Kidney epithelial cell (primary cell): ENCODE data around the gene EML2. TPM values are rescaled to one million over a fixed set of nuclear protein-coding genes. Genes with fewer than 3 reads are reported as not detected.

Experiments used
- DNase-seq: peaks from one replicate; pipeline ENCODE4 v3.0.0-alpha.2; 2010; ENCODE audit warnings: low read depth
- H3K27me3 ChIP-seq: 2 replicates; pipeline ENCODE4 v1.6.0; 2011; ENCODE audit warnings: low read length; ENCODE audit not compliant: control insufficient read depth, insufficient read depth
- H3K36me3 ChIP-seq: 2 replicates; pipeline ENCODE4 v1.5.1; 2011; ENCODE audit warnings: low read length; ENCODE audit not compliant: control insufficient read depth, insufficient read depth
- H3K4me3 ChIP-seq: 2 replicates; pipeline ENCODE4 v1.5.1; 2011; ENCODE audit warnings: low read depth, mild to moderate bottlenecking, control low read depth, low read length
- total RNA-seq: library from RNA; depleted of rRNA; stranded (reverse); fragments of >200 nt; gene quantifications from 2 replicates; pipeline ENCODE4 v1.2.3, GENCODE V29; 2015
- TF ChIP-seq, protein P1 (sequence below): IDR thresholded peaks from 2 replicates; pipeline ENCODE4 v1.5.1; 2011; ENCODE audit warnings: mild to moderate bottlenecking, moderate library complexity, low read length, control low read depth, inconsistent platforms; ENCODE audit not compliant: insufficient read depth, poor library complexity, severe bottlenecking

EML2 gene
- total RNA-seq, 1 donor from 2014 or later, result 30.7 TPM

DNA sequence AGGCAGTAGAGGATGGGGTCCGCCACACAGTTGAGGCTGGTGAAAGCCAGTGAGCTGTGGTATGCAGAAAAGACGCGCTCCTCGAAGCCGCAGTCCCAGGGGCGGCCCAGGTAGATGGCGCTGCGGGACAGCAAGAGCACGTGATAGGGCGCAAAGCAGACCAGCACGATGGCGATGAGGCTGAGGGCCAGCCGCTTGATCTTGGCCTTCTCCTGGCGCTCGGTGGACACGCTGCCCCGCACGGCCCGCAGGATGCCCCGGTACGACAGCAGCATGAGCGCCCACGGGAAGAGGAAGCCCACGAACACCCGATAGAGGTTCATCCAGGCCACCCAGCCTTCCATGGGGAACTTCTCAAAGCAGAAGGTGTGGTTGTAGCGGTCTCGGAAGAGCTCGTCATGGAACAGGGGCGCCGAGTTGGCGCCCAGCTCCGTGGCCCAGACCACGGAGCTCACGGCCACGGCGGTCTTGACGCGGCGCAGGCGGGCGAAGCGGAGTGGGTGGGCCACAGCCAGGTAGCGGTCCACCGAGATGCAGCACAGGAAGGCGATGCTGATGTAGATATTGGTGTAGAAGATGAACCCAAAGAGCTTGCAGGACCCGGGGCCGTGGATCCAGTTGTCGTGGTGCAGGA lies 48.1 kb downstream of the EML2 start:
- DNase-seq, result no peak
- TF ChIP-seq, protein P1, sequence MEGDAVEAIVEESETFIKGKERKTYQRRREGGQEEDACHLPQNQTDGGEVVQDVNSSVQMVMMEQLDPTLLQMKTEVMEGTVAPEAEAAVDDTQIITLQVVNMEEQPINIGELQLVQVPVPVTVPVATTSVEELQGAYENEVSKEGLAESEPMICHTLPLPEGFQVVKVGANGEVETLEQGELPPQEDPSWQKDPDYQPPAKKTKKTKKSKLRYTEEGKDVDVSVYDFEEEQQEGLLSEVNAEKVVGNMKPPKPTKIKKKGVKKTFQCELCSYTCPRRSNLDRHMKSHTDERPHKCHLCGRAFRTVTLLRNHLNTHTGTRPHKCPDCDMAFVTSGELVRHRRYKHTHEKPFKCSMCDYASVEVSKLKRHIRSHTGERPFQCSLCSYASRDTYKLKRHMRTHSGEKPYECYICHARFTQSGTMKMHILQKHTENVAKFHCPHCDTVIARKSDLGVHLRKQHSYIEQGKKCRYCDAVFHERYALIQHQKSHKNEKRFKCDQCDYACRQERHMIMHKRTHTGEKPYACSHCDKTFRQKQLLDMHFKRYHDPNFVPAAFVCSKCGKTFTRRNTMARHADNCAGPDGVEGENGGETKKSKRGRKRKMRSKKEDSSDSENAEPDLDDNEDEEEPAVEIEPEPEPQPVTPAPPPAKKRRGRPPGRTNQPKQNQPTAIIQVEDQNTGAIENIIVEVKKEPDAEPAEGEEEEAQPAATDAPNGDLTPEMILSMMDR, result peak; percentile 59
- H3K36me3 ChIP-seq, result no peaks in the 10 kb centered on the region
- H3K4me3 ChIP-seq, result no peak overlapping the region
- H3K27me3 ChIP-seq, result peaks cover 7% of the 10 kb centered on the region

DNA sequence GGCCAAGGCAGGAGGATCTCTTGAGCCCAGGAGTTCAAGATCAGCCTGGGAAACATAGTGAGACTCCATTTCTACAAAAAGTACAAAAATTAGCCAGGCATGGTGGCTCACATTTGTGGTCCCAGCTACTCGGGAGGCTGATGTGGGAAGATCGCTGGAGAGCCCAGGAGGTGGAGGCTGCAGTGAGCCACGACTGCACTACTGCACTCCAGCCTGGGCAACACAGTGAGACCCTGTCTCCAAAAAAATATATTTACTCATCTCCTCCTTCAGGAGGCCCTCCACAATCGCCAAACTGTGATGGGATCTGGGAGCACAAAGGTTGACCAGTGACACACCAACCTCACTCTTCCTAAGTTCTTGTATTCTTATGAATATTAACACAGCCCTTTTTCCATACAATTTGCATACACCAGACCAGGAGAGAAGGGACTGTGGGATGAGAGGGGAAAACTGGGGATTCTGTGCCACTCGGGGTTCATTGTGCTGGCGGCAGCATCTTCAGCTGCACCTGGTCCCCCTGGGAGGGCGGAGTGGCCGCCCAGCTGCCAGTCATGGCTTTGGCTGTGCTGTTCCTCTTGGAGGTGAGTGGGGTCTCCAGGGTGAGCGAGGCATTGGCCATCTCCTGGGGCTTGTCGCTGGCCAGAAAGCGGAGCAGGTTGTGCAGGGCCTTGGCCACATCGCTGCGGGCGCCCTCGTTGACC lies 48.7 kb downstream of the EML2 start:
- DNase-seq, result no peak
- Histone ChIP-seq H3K36me3 (no peaks in the 10 kb centered on the region), H3K4me3 (no peak overlapping the region), H3K27me3 (peaks cover 5% of the 10 kb centered on the region)
- TF ChIP-seq, protein P1, result no peak

DNA sequence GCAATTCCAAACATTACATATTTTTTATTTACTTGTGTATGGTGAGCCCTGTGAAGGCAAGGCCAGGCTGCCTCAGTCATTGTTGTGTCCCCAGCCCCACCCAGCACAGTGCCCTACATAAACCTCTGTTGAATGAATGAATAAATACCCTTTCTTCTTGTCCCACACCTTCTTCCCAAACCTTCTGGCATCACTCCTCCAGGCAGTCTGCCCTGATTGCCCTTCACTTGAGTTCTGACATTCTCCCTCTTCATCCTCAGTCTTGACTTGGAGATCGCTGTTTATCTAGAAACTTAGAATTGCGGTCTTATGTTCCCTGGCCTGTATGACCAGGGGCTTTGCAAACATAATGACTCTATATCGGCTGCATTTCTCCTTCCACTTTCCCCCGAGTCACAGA lies 49.4 kb downstream of the EML2 start:
- no peaks in the 10 kb centered on the region for H3K36me3 ChIP-seq
- H3K4me3 ChIP-seq, result no peak overlapping the region
- TF ChIP-seq, protein P1, result no peak
- peaks cover 5% of the 10 kb centered on the region for H3K27me3 ChIP-seq
- DNase-seq, result no peak

DNA sequence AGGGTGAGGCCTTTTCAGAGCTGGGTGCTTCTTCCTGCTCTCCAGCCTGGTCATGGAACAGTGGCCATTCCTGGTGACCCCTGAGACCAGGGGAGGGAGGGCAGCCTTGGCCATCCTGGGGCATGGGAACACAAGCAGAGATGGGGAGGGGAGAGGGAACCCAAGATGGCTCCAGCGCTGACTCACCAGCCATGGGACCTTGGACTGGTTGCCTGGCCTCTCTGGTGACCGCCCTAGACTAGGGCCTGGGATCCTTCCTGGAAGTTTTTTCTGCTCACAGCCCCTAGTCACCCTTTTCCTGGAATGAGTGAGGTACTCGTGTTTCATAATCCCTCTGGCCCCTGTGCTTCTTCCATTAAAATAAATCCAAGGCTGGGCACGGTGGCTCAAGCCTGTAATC lies 51.3 kb downstream of the EML2 start:
- TF ChIP-seq, protein P1, result no peak
- no peak for DNase-seq
- Histone ChIP-seq H3K36me3 (no peaks in the 10 kb centered on the region), H3K4me3 (no peak overlapping the region), H3K27me3 (peaks cover 5% of the 10 kb centered on the region)

DNA sequence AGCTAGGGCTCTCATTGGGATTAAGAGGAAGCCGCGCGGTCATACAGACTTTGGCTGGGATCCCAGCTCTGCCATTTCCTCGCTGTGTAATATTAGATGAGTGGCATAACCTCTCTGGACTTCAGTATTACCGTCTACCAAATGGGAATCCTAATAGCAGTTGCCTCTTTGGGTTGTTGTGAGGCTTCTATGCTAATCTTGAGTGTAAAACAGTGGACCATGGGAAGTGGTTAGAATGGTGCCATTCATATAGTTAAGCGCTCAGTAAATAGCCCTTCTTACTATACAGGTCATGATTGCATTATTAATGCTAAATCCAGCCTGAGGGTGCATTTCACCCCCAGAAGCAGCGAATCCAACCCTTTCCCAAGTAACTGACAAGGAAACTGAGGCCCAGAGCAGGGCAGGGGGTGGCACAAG lies 54.0 kb downstream of the EML2 start:
- no peaks in the 10 kb centered on the region for H3K27me3 ChIP-seq
- DNase-seq, result no peak
- TF ChIP-seq, protein P1, result no peak
- peak overlapping the region; percentile 84 for H3K4me3 ChIP-seq
- H3K36me3 ChIP-seq, result no peaks in the 10 kb centered on the region
